Measurements from ENCODE around the gene NEK6. TPM values are rescaled to one million over a fixed set of nuclear protein-coding genes. Genes with fewer than 3 reads are reported as not detected.
A peak's percentile ranks its signal among the peaks of the same experiment; 100 is the strongest.

NEK6 gene
- polyA plus RNA-seq, 2 of the 4 experiments (the other 2 are of a cell fraction): 26.1 to 33.7 TPM

GRCh38 chr9:124284237-124284831 lies 26.6 kb downstream of the NEK6 start:
- H3K27ac ChIP-seq: peak overlapping the region; percentile 79 to 89
- peak in 1 of 2 experiments; percentile 64 for DNase-seq (ENCODE audit: low read depth in 1 of 2, low spot score in 1 of 2)
- 20% methylated on average over 18 of the region's 18 CpGs for WGBS (ENCODE audit: missing lambda C conversion rate)
- ATAC-seq: peak in 1 of 2 experiments; percentile 27; a peak in 3 of 6 replicates
- no peak overlapping the region for H3K4me3 ChIP-seq
- peaks cover 76% of the 10 kb centered on the region for H3K4me1 ChIP-seq
- H3K4me2 ChIP-seq: peak overlapping the region; percentile 83
- POLR2A ChIA-PET: no interaction called here
- no peaks in the 10 kb centered on the region for H3K9me3 ChIP-seq
- FAIRE-seq: no peak
- CTCF ChIA-PET: interaction anchor here (0.6 to 1.2 kb wide), 2 partner anchors 7 to 61 kb away, joined by 3 to 4 read pairs; no protein-coding TSS in a partner anchor
- TF ChIP-seq USF2 (IDR thresholded peaks at IDR 0.05) (no peak), ZFP36 (IDR thresholded peaks at IDR 0.05; ENCODE audit: borderline replicate concordance, partially characterized antibody) (no peak), SMC3 (IDR thresholded peaks at IDR 0.05) (no peak), ZNF302 (CRISPR knock-in tag; IDR thresholded peaks at IDR 0.05) (no peak), HOXA7 (CRISPR knock-in tag; IDR thresholded peaks at IDR 0.05) (no peak), CTCF (IDR thresholded peaks at IDR 0.05) (no peak), KDM1A (IDR thresholded peaks at IDR 0.05; ENCODE audit: low read depth) (no peak), EHMT2 (IDR thresholded peaks at IDR 0.05; ENCODE audit: low read depth) (peak; percentile 39; the same call in 1 of the 2 replicates), SREBF2 (IDR thresholded peaks at IDR 0.05) (no peak), JUNB (IDR thresholded peaks at IDR 0.05) (no peak), RARB (CRISPR knock-in tag; IDR thresholded peaks at IDR 0.05) (no peak), HOXB5 (CRISPR knock-in tag; IDR thresholded peaks at IDR 0.05) (no peak; the same call in 1 of the 2 replicates), KDM5A (IDR thresholded peaks at IDR 0.05) (no peak), CEBPB (IDR thresholded peaks at IDR 0.05) (0 out of 4 replicates have a peak, but pooled peaks of 1 of the 2 experiments have one; percentile 18), RNF2 (IDR thresholded peaks at IDR 0.05; ENCODE audit: borderline replicate concordance, low read depth) (no peak), ELK1 (IDR thresholded peaks at IDR 0.05; ENCODE audit: low read depth, low read length) (no peak), TFCP2L1 (CRISPR knock-in tag; IDR thresholded peaks at IDR 0.05) (no peak), CHD4 (IDR thresholded peaks at IDR 0.05; ENCODE audit: borderline replicate concordance) (no peak), NPAS2 (CRISPR knock-in tag; IDR thresholded peaks at IDR 0.05; ENCODE audit: borderline replicate concordance) (no peak), FOSL2 (IDR thresholded peaks at IDR 0.05) (0 out of 2 replicates have a peak, but pooled peaks have one; percentile 6), FOSL2 (CRISPR knock-in tag; IDR thresholded peaks at IDR 0.05) (no peak; the same call in 1 of the 2 replicates), PHF8 (IDR thresholded peaks at IDR 0.05; ENCODE audit: borderline replicate concordance, low read depth) (no peak), MYC (IDR thresholded peaks at IDR 0.05; ENCODE audit: borderline replicate concordance, low read length) (no peak), GATA3 (IDR thresholded peaks at IDR 0.05; ENCODE audit: borderline replicate concordance) (no peak; the same call in 1 of the 2 replicates), ESRRA (IDR thresholded peaks at IDR 0.05; ENCODE audit: borderline replicate concordance, low read length) (no peak), RFX5 (IDR thresholded peaks at IDR 0.05) (no peak), MAFK (IDR thresholded peaks at IDR 0.05; ENCODE audit: partially characterized antibody) (no peak), BCL3 (IDR thresholded peaks at IDR 0.05) (no peak), TP53 (CRISPR knock-in tag; IDR thresholded peaks at IDR 0.05) (no peak), POLR2A (IDR thresholded peaks at IDR 0.05; ENCODE audit: low read length) (no peak), EHF (CRISPR knock-in tag; IDR thresholded peaks at IDR 0.05) (no peak), E2F6 (IDR thresholded peaks at IDR 0.05; ENCODE audit: borderline replicate concordance, low read depth) (0 out of 2 replicates have a peak, but pooled peaks have one; percentile 22), ZC3H11A (IDR thresholded peaks at IDR 0.05) (no peak), RAD21 (conservative IDR thresholded peaks at IDR 0.05 in 1 of 2, IDR thresholded peaks at IDR 0.05 in 1 of 2) (no peak), BHLHE40 (IDR thresholded peaks at IDR 0.05; ENCODE audit: low read depth, low read length) (no peak), PBX3 (IDR thresholded peaks at IDR 0.05) (no peak), CBX8 (IDR thresholded peaks at IDR 0.05) (no peak)
